Activated gamma-delta T cell (primary cell): ENCODE measurements around the gene MTHFD1.
A peak's percentile ranks its signal among the peaks of the same experiment; 100 is the strongest.

Source experiments
- DNase-seq: peaks from one replicate; lab custom pipeline; 2025; lab: John Stamatoyannopoulos, UW

Gene MTHFD1

DNA sequence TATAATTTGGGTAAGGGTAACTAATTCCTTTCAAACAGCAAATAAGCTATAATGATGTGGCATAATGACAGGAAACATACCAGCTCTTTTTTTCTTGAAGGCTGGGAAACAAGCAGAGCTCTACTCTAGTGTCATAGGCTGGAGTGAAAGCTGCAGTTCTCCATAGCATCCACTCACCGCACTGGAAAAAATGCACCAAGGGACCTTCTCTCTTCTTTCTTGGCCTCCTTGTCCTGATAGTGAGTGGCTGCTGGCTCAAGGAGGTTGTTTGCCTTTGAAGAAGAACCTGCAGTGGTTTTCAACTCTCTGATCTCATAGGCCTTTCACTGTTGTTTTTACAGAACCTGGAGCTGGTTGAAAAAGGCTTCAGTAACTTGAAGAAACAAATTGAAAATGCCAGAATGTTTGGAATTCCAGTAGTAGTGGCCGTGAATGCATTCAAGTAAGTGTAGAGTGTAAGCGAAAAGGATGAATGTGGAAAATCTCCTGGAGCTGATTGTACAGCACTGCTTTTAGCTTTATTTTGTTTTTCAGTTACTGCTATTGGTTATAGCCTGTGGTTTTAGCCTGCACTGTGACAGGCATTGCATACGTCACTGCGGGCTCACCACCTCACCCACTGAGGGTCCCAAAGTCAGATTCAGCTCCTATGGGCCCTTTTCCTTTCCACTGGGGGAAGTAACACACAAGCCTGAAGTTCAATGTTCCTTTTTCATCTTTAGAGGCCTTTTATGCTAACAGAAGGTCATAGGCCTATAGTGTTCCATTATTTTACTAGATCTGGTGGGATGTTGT, 59.9 kb downstream of the MTHFD1 start:
- no peak for DNase-seq

GRCh38 chr14:64450255-64450654, 62.1 kb downstream of the MTHFD1 start:
- no peak for DNase-seq

GRCh38 chr14:64454671-64455070, 66.5 kb downstream of the MTHFD1 start:
- no peak for DNase-seq

DNA sequence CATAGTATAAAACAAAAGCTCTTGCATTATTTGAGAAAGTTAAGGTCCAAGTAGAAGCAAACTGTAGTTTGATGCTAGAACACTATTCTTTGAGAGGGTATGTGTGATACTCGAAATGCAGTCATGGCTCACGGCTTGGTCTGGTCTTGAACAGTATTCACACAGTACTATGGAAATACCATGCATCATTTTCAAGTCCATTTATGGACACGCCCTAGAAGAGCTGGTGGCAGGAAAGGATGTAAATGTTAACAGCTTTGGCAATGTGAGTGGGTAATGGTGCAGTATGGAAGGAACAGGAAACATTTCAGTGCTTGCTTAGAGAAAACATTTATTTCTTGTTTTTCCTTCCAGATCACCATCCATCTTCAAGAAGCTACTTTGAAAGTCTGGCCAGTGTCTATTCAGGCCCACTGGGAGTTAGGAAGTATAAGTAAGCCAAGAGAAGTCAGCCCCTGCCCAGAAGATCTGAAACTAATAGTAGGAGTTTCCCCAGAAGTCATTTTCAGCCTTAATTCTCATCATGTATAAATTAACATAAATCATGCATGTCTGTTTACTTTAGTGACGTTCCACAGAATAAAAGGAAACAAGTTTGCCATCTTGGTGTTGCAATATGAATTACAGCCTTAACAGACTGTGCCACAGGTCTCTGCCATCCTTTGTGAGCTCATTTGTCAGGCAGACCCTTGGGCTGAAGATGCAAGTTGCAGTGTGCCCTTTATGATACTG, 71.4 kb downstream of the MTHFD1 start:
- DNase-seq: no peak

DNA sequence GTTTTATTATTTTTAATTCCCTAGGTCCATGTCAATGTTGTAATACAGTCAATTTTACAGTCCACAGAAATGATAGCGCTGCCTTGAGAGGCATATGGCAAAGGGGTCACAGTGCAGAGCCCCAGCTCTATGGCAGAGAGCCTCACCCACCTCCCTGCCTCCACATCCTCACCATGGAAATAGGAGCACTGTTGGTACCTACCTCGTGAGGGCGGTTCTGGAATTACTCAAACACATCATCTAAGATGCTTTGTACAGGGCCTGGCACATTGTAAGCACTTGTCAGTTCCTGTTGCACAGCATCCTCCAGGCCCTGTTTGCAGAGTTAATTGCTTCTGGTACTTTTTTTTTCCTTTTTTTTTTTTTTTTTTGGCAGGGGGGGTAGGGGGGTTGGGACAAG, 73.1 kb downstream of the MTHFD1 start:
- no peak for DNase-seq

GRCh38 chr14:64463195-64463594, 75.0 kb downstream of the MTHFD1 start:
- DNase-seq: no peak

GRCh38 chr14:64463873-64464272, 75.7 kb downstream of the MTHFD1 start:
- DNase-seq: no peak

DNA sequence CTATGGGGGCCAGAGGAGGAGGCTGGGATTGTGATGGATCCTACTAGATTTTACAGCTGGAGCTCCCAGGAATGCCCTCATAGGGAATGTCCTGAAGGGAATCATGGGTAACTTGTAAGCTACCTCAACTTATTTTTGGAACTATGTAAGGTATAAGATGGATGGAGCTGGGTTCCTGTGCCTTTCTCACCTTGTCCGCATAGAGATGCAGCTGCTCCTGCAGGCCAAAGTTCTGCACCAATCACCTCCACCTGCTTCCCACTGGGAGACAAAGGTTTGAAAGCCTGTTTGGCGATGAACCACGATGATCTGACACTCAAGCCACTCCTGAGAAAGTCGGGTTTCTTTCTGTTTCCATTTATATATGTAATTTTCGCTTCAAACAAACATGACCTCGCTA, 76.5 kb downstream of the MTHFD1 start:
- no peak for DNase-seq

- DNase-seq: peak; percentile 64
Observed at GRCh38 chr14:64465191-64465822, 77.2 kb downstream of the MTHFD1 start, which contains the start of gene AKAP5. AKAP5 (plus strand) TSS chr14:64465499; CDS start chr14:64468395, 2,896 bp downstream.

DNA sequence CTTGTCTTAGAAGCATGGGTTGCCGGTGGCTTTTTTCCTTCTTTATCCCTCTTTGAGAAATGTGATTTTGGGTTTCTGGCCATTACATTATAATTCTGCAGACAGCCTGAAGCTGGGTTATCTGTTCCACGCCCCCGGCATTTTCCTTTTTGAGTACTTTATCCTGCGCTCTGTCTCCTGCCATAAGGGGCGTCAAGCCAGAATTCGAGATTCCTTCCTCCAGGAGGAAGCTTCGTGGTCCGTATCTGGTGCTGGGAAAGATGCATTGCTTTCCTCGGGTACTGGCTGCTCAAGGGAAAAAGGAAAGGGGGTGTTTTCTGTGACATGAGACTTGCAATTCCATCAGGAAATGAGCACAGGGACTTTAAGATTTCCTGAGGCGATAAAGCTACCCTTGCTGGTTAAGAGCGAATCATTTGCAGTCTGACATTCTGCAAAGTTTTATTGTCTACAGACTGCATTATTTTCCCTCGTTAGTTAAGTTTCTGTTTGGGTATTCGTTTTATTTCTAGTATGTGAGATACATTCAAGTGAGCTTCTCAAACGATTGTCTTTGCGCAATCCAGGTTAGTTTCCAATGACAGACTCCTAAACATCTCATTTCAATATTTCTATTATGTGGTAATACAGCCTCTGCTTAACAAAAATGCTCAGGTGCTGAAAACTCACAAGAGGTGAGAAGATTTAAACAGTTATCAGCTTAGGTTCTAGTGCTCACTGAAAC, 77.8 kb downstream of the MTHFD1 start:
- no peak for DNase-seq

- no peak for DNase-seq
Observed at GRCh38 chr14:64467101-64467500, 78.9 kb downstream of the MTHFD1 start.

DNA sequence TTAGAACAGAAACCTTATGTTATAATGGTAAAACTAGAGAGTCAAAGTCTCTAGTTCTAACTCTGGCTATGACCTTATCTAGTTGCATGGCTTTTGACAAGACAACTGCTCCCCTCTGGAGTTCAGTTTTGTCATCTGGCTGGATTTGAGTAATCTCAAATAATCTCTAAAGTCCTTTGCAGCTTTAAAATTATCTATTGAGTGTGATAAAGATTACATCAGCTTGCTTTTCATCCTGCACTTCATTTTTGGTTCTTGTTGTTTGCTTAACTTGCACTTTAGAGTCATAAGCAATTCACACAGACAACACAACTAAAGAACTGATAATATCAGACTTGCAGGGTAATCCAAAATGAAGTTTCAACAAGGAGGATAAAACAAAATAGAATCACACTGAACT, 79.4 kb downstream of the MTHFD1 start:
- no peak for DNase-seq

GRCh38 chr14:64468451-64468850, 80.3 kb downstream of the MTHFD1 start:
- DNase-seq: no peak

GRCh38 chr14:64474041-64474440, 85.9 kb downstream of the MTHFD1 start:
- DNase-seq: no peak

- no peak for DNase-seq
Observed at GRCh38 chr14:64474698-64475097, 86.5 kb downstream of the MTHFD1 start.

DNA sequence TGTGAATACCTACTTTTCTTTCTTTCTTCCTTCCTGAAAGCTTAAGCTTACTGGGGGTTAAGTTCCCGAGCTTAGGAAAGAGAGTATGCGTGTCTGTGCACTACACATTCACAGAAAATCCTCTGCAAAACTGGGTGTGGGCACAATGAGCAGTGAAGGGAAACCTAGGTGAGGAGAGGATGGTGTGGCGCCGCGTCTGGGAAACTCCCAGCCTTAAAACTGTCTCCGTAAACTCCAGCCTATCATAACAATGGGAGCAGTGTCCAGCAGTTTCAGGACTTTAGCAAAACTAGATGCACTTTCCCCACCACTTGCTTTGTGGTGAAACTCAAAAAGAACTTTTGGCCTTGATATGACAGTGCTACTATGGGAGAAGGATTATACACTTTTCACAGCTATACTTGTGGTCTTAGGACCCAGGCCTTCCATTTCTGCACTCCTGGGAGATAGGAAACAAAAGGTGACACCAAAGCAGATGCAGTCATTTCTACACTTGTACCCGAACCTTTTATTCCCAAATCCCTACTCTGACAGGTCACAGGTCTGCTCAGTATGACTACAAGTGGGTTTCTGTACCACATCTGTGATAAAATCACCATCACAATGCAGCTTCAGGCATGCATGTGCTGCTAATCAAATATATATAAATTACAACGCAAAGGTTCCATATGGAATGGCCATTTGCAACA, 87.6 kb downstream of the MTHFD1 start:
- DNase-seq: no peak

DNA sequence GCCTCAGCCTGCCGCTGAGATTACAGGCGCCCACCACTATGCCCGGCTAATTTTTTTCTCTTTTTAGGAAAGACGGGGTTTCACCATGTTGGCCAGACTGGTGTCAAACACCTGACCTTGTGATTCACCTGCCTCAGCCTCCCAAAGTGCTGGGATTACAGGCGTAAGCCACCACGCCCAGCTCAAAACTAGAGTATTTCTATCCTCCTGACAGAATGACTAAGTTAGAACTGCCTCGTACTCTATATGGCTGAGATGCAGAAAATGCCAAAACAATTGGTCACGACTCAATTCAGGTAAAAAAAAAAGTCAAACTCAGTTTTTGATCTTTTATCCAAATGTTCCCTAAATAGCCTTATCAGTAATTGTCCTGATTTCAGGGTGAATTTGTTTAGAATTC, 88.3 kb downstream of the MTHFD1 start:
- DNase-seq: no peak

DNA sequence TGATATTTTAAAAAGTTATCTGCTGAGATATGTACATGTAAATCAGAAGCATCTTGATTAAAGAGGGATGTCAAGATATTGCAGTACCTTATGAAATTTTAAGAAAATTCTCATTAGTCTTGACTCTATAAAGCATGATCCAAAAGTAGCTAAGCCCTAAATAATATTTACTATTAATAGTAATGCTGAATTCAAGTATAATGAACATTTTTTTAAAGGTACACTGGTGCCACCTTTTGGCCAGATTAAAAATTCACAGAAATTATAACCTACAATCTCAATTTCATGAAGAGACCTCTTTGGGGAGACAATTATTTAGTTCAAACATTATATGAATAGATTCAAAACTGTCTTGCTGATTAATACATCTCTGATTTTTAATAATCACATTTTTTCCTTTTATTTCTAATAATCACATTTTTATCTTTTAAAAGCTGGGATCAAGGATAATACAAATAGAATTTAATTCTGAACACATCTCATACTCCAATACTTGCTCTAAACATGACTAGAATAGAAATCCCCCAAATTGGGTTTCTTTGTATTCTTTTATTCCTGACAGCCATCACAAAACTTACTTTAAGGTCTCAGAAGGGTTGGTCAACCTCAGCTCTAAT, 90.6 kb downstream of the MTHFD1 start:
- no peak for DNase-seq

DNA sequence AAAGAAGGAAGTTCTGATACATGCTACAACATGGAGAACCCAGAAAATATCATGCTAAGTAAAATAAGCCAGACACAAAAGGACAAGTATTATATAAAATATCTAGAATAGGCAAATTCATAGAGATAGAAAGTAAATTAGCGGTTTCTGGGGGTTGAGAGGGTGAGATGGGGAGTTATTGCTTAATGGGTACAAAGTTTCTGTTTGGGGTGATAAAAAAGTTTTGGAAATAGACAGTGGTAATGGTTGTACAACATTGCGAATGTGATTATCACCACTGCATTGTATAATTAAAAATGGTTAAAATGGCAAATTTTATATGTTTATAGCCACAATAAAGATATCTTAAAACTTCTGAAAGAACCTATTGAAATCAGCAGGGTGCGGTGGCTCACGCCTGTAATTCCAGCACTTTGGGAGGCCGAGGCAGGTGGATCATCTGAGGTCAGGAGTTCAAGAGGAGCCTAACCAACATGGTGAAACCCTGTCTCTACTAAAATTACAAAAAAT, 100.5 kb downstream of the MTHFD1 start:
- no peak for DNase-seq

DNA sequence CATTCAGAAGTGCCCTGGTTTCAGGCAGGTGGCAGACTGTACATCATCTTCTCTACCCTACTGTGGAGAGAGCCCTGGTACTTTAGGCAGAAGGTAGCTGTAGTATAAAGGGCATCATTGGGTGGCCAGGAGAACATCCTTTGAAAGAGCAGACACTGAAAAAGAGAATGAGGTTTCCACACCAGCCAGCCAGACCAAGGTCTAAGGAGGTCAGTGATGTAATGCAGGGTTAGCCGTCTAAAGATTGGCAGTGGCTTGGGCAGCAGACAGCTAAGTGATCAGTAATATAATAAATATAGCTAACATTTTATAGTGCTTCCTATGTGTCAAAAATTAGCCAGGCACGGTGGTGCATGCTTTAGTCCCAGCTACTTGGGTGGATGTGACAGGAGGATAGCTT, 103.5 kb downstream of the MTHFD1 start:
- DNase-seq: no peak

DNA sequence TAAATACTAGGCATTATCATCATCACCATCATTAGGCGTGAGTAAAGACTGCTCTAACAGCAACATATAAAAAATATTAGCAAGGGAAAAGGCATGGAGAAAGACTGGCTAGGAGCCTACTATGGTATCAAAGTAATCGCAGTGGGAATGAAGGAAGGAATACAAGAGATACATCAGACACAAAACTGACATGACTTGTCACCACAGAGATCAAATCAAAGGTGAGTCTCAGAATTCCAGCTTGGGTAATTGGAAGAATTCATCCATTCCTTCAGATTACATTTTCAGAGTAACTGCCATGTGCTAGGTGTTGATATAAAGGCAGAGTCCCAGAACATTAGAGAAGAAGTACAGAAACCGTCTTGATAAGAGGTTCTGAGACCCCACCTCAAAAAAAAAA, 105.3 kb downstream of the MTHFD1 start:
- no peak for DNase-seq
